Mesenchymal stem cell (in vitro differentiated cells and primary cell): ENCODE results near the gene RASAL2.

Experiments
- DNase-seq: peaks from one replicate; pipeline ENCODE4 v3.0.0-alpha.2; 2013
- H2AFZ ChIP-seq: one replicate; pipeline ENCODE4 v1.6.1; 2013; ENCODE audit warnings: low read depth, mild to moderate bottlenecking, control low read depth, inconsistent platforms, low read length, moderate library complexity
- H2AK5ac ChIP-seq: 2 replicates; pipeline ENCODE4 v1.6.1; 2013; ENCODE audit warnings: low read length, moderate library complexity, mild to moderate bottlenecking, inconsistent platforms; ENCODE audit not compliant: severe bottlenecking
- H2BK120ac ChIP-seq: one replicate; pipeline ENCODE4 v1.6.1; 2013; ENCODE audit warnings: low read depth, mild to moderate bottlenecking, inconsistent platforms, low read length, moderate library complexity
- H2BK12ac ChIP-seq, 2 experiments: one replicate each; pipeline ENCODE4 v1.6.1; 2013; ENCODE audit warnings: inconsistent platforms in 2 of 2, low read length in 2 of 2, mild to moderate bottlenecking in 2 of 2, moderate library complexity in 2 of 2, control low read depth in 1 of 2
- H2BK15ac ChIP-seq: one replicate; pipeline ENCODE4 v1.6.1; 2013; ENCODE audit warnings: mild to moderate bottlenecking, low read depth, inconsistent platforms; ENCODE audit not compliant: poor library complexity, severe bottlenecking
- H2BK5ac ChIP-seq: 2 replicates; pipeline ENCODE4 v1.6.1; 2013; ENCODE audit warnings: low read depth, mild to moderate bottlenecking, low read length, control low read depth, inconsistent platforms; ENCODE audit not compliant: poor library complexity, severe bottlenecking
- H3K14ac ChIP-seq, 2 experiments: one replicate each; pipeline ENCODE4 v1.6.1; 2013; ENCODE audit warnings: inconsistent platforms in 2 of 2, low read length in 2 of 2, control low read depth in 1 of 2, mild to moderate bottlenecking in 1 of 2, moderate library complexity in 1 of 2
- H3K18ac ChIP-seq, 2 experiments: one replicate each; pipeline ENCODE4 v1.6.1; 2013; ENCODE audit warnings: inconsistent platforms in 2 of 2, low read length in 2 of 2, control low read depth in 1 of 2, low read depth in 1 of 2, mild to moderate bottlenecking in 1 of 2
- H3K23ac ChIP-seq, 2 experiments: one replicate each; pipeline ENCODE4 v1.6.1; 2013; ENCODE audit warnings: inconsistent platforms in 2 of 2, low read length in 2 of 2, mild to moderate bottlenecking in 2 of 2, moderate library complexity in 2 of 2, control low read depth in 1 of 2
- H3K27ac ChIP-seq: 2 replicates; pipeline ENCODE4 v1.5.1; 2013; ENCODE audit warnings: mild to moderate bottlenecking, moderate library complexity, low read length, control low read depth, inconsistent platforms; ENCODE audit not compliant: poor library complexity, severe bottlenecking
- H3K27me3 ChIP-seq, 2 experiments: 2 replicates each; pipeline versions ENCODE4 v1.6.1 to v1.7.0; 2013; ENCODE audit warnings: low read length in 2 of 2, mild to moderate bottlenecking in 2 of 2, moderate library complexity in 2 of 2, control low read depth in 1 of 2, inconsistent platforms in 1 of 2; ENCODE audit not compliant: control insufficient read depth in 1 of 2, insufficient read depth in 1 of 2
- H3K36me3 ChIP-seq, 2 experiments: 2 replicates each; pipeline versions ENCODE4 v1.6.1 to v1.7.0; 2013; ENCODE audit warnings: low read length in 2 of 2, control low read depth in 1 of 2, inconsistent platforms in 1 of 2, low read depth in 1 of 2, mild to moderate bottlenecking in 1 of 2; ENCODE audit not compliant: insufficient read depth in 2 of 2, control insufficient read depth in 1 of 2
- H3K4ac ChIP-seq, 2 experiments: one replicate each; pipeline ENCODE4 v1.6.1; 2013; ENCODE audit warnings: inconsistent platforms in 2 of 2, low read length in 2 of 2, mild to moderate bottlenecking in 2 of 2, moderate library complexity in 2 of 2, control low read depth in 1 of 2, low read depth in 1 of 2
- H3K4me1 ChIP-seq: 2 replicates; pipeline ENCODE4 v1.6.1; 2013; ENCODE audit warnings: low read depth, low read length, control low read depth; ENCODE audit not compliant: control insufficient read depth, insufficient read depth
- H3K4me2 ChIP-seq: 2 replicates; pipeline ENCODE4 v1.6.1; 2013; ENCODE audit warnings: low read length, mild to moderate bottlenecking, inconsistent platforms; ENCODE audit not compliant: poor library complexity, severe bottlenecking
- H3K4me3 ChIP-seq, 2 experiments: 2 replicates each; pipeline versions ENCODE4 v1.5.1 to v1.7.0; 2013; ENCODE audit warnings: low read length in 2 of 2, mild to moderate bottlenecking in 2 of 2, control low read depth in 1 of 2, low read depth in 1 of 2; ENCODE audit not compliant: insufficient read depth in 1 of 2
- H3K79me1 ChIP-seq: replicated peaks from 2 replicates; pipeline ENCODE4 v1.6.1; 2013; ENCODE audit warnings: mild to moderate bottlenecking, control low read depth, low read length, inconsistent platforms; ENCODE audit not compliant: poor library complexity, severe bottlenecking
- H3K9ac ChIP-seq: 2 replicates; pipeline ENCODE4 v1.7.0; 2013; ENCODE audit warnings: mild to moderate bottlenecking, low read length, moderate library complexity
- H3K9me3 ChIP-seq: 2 replicates; pipeline ENCODE4 v1.7.0; 2013; ENCODE audit warnings: mild to moderate bottlenecking, low read length; ENCODE audit not compliant: control insufficient read depth
- H4K8ac ChIP-seq: one replicate; pipeline ENCODE4 v1.6.1; 2013; ENCODE audit warnings: inconsistent platforms, mild to moderate bottlenecking, low read length, moderate library complexity
- H4K91ac ChIP-seq: one replicate; pipeline ENCODE4 v1.6.1; 2013; ENCODE audit warnings: mild to moderate bottlenecking, low read length, inconsistent platforms
- WGBS: methylation state at CpG from one replicate; pipeline ENCODE4 v1.1.7; 2013; ENCODE audit warnings: mixed read lengths; 5-methylcytosine and 5-hydroxymethylcytosine counted together

Gene RASAL2

GRCh38 chr1:178494569-178494971, 400.7 kb downstream of the RASAL2 start:
- DNase-seq: no peak
- peaks cover 2% of the 10 kb centered on the region for H3K4me1 ChIP-seq
- no peaks in the 10 kb centered on the region for H3K79me1 ChIP-seq
- no peak overlapping the region for H2BK120ac ChIP-seq
- no peak overlapping the region for H3K18ac ChIP-seq
- H3K4ac ChIP-seq: no peak overlapping the region
- H3K4me2 ChIP-seq: no peak overlapping the region
- no peak overlapping the region for H3K27ac ChIP-seq
- H3K14ac ChIP-seq: peak overlapping the region in 1 of 2 experiments; percentile 36
- H3K9ac ChIP-seq: no peak overlapping the region
- H2BK12ac ChIP-seq: no peak overlapping the region
- no peak overlapping the region for H3K23ac ChIP-seq
- H3K27me3 ChIP-seq: peaks cover 0 to 5% of the 10 kb centered on the region in 2 experiments
- no peak overlapping the region for H4K8ac ChIP-seq
- no peaks in the 10 kb centered on the region for H3K9me3 ChIP-seq
- no peak overlapping the region for H2BK15ac ChIP-seq
- no peak overlapping the region for H2AFZ ChIP-seq
- H3K36me3 ChIP-seq: no peaks in the 10 kb centered on the region
- no peak overlapping the region for H2AK5ac ChIP-seq
- peak overlapping the region; percentile 31 for H4K91ac ChIP-seq
- no peak overlapping the region for H2BK5ac ChIP-seq
- no peak overlapping the region for H3K4me3 ChIP-seq
- WGBS: 97% methylated on average over 13 of the region's 13 CpGs

- Histone ChIP-seq H4K8ac (no peak overlapping the region), H3K14ac (no peak overlapping the region), H2BK15ac (no peak overlapping the region), H3K4ac (no peak overlapping the region), H3K4me3 (no peak overlapping the region), H3K9ac (no peak overlapping the region), H3K27ac (no peak overlapping the region), H3K4me2 (no peak overlapping the region), H3K36me3 (no peaks in the 10 kb centered on the region), H3K23ac (no peak overlapping the region), H3K27me3 (peaks cover 0 to 5% of the 10 kb centered on the region in 2 experiments), H4K91ac (no peak overlapping the region), H2BK12ac (no peak overlapping the region), H3K9me3 (no peaks in the 10 kb centered on the region), H2AK5ac (no peak overlapping the region), H3K18ac (no peak overlapping the region), H3K4me1 (peaks cover 2% of the 10 kb centered on the region), H2BK5ac (no peak overlapping the region), H2BK120ac (no peak overlapping the region), H2AFZ (no peak overlapping the region), H3K79me1 (no peaks in the 10 kb centered on the region)
- WGBS: 100% methylated on average over 1 of the region's 1 CpG
- no peak for DNase-seq
Observed at GRCh38 chr1:178495158-178495557, 401.3 kb downstream of the RASAL2 start.

GRCh38 chr1:178495741-178496409, 402.0 kb downstream of the RASAL2 start:
- Histone ChIP-seq H2BK12ac (no peak overlapping the region), H3K23ac (no peak overlapping the region)

GRCh38 chr1:178496410-178497135, 402.7 kb downstream of the RASAL2 start, which contains the start of gene CLEC20A:
CLEC20A (minus strand) TSS chr1:178496964; CDS start chr1:178496939, 25 bp downstream.
- WGBS: 97% methylated on average over 22 of the region's 26 CpGs
- Histone ChIP-seq H2AFZ (no peak within 1 kb of the TSS), H3K27ac (no peak within 1 kb of the TSS), H3K9ac (no peak within 1 kb of the TSS), H3K79me1 (no peaks in the 10 kb centered on the region), H2BK120ac (no peak within 1 kb of the TSS), H2BK12ac (no peak within 1 kb of the TSS), H3K4me3 (no peak within 1 kb of the TSS), H4K91ac (peak within 1 kb of the TSS; percentile 21), H3K27me3 (peaks cover 0 to 5% of the 10 kb centered on the region in 2 experiments), H3K18ac (no peak within 1 kb of the TSS), H3K9me3 (no peaks in the 10 kb centered on the region), H3K4ac (no peak within 1 kb of the TSS), H3K14ac (no peak within 1 kb of the TSS), H2BK15ac (no peak within 1 kb of the TSS), H3K4me1 (no peaks in the 10 kb centered on the region), H3K4me2 (no peak within 1 kb of the TSS), H2AK5ac (no peak within 1 kb of the TSS), H3K36me3 (no peaks in the 10 kb centered on the region), H3K23ac (peak within 1 kb of the TSS in 1 of 2 experiments; percentile 49), H4K8ac (no peak within 1 kb of the TSS), H2BK5ac (no peak within 1 kb of the TSS)
- no peak for DNase-seq

More at GRCh38 chr1:178495741-178496409, 402.0 kb downstream of the RASAL2 start:
- Histone ChIP-seq H3K36me3 (no peaks in the 10 kb centered on the region), H3K27ac (no peak overlapping the region), H2AK5ac (no peak overlapping the region), H3K79me1 (no peaks in the 10 kb centered on the region), H3K4me2 (no peak overlapping the region), H2AFZ (no peak overlapping the region), H2BK15ac (no peak overlapping the region), H3K9me3 (no peaks in the 10 kb centered on the region), H3K27me3 (peaks cover 0 to 5% of the 10 kb centered on the region in 2 experiments), H3K4me1 (peaks cover under 1% of the 10 kb centered on the region), H4K8ac (no peak overlapping the region), H3K9ac (no peak overlapping the region), H3K14ac (no peak overlapping the region), H3K18ac (no peak overlapping the region), H3K4ac (no peak overlapping the region), H3K4me3 (no peak overlapping the region), H2BK120ac (no peak overlapping the region), H4K91ac (peak overlapping the region; percentile 21), H2BK5ac (no peak overlapping the region)
- 96% methylated on average over 15 of the region's 16 CpGs for WGBS
- DNase-seq: no peak
